Adrenal gland (tissue), 5 donors: ENCODE data around the gene CAMSAP2.

Experiments used
- POLR2A ChIP-seq, 2 donors: fragments of 450-650 bp; IDR thresholded peaks; one replicate each; pipeline ENCODE4 v1.6.1; 2017; ENCODE audit warnings: antibody characterized with exemption in 2 of 2, mild to moderate bottlenecking in 2 of 2, moderate library complexity in 1 of 2
- TF ChIP-seq, protein P1 (sequence below), 6 experiments: fragments of 450-650 bp in 4 of 6; fragments of 200-600 bp in 2 of 6; sonication (generic) in 1 of 6; IDR thresholded peaks; 1 replicate in 5 of 6; 2 replicates in 1 of 6; pipeline versions ENCODE4 v1.5.1 to v1.8.0; 2016 to 2021; ENCODE audit warnings: antibody characterized with exemption in 6 of 6, mild to moderate bottlenecking in 2 of 6, moderate library complexity in 1 of 6
- donor health status: DM: no; HTN: no; CAD: no.

- TF ChIP-seq, protein P1, sequence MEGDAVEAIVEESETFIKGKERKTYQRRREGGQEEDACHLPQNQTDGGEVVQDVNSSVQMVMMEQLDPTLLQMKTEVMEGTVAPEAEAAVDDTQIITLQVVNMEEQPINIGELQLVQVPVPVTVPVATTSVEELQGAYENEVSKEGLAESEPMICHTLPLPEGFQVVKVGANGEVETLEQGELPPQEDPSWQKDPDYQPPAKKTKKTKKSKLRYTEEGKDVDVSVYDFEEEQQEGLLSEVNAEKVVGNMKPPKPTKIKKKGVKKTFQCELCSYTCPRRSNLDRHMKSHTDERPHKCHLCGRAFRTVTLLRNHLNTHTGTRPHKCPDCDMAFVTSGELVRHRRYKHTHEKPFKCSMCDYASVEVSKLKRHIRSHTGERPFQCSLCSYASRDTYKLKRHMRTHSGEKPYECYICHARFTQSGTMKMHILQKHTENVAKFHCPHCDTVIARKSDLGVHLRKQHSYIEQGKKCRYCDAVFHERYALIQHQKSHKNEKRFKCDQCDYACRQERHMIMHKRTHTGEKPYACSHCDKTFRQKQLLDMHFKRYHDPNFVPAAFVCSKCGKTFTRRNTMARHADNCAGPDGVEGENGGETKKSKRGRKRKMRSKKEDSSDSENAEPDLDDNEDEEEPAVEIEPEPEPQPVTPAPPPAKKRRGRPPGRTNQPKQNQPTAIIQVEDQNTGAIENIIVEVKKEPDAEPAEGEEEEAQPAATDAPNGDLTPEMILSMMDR (IDR thresholded peaks at IDR 0.05): no peak
- TF ChIP-seq POLR2A (IDR thresholded peaks at IDR 0.05): no peak
These were observed 38.8 kb upstream of the CAMSAP2 start for GRCh38 chr1:200699871-200700270.
